ENCODE results near the gene C4orf50. TPM values are rescaled to one million over a fixed set of nuclear protein-coding genes. Genes with fewer than 3 reads are reported as not detected.
"Not testable (repeated sequence)": the region's sequence is repeated elsewhere in the genome, so short reads cannot be mapped to it uniquely, and the experiment has no call there.

Gene C4orf50
- total RNA-seq, 4 donors from 2014 or later, result 0.04 to 0.19 (median 0.04) TPM; not detected in 1

DNA sequence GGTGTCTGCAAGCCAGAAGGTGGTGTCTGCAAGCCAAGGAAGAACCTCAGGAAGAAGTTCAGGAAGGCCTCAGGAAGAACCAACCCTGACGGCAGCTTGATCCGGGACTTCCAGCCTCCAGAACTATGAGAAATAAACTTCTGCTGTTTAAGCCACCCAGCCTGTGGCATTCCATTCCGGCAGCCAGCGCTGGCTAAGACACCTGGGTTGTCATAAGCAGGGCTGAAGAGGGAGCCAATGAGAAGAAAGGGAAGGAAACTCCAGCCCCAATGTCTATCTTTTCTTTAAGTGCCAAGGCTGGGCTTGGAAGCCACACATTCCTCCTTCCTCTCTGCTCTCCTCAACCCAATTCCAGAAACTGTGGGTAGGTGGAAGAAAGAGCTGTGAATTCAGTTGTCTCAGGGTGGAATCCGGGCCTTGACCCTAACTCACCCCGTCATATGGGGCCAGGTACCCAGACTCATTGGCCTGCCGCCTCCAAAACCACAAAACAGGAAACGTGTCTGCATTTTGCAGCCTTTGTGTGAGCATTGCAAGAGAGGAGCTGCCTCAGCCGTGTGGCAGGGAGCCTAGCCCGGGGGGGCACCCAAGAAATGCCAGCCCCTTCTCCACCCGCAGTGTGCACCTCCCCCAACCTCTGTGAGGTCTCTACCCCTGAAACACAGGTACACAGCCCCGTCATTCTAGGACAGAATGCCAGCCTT, 152.2 kb downstream of the C4orf50 start:
- no peak overlapping the region for H3K27ac ChIP-seq
- intact Hi-C loops (cut with DNase I), result no loop called here
- no peak for TF ChIP-seq POLR2A (IDR thresholded peaks at IDR 0.05)
- TF ChIP-seq, protein P1, sequence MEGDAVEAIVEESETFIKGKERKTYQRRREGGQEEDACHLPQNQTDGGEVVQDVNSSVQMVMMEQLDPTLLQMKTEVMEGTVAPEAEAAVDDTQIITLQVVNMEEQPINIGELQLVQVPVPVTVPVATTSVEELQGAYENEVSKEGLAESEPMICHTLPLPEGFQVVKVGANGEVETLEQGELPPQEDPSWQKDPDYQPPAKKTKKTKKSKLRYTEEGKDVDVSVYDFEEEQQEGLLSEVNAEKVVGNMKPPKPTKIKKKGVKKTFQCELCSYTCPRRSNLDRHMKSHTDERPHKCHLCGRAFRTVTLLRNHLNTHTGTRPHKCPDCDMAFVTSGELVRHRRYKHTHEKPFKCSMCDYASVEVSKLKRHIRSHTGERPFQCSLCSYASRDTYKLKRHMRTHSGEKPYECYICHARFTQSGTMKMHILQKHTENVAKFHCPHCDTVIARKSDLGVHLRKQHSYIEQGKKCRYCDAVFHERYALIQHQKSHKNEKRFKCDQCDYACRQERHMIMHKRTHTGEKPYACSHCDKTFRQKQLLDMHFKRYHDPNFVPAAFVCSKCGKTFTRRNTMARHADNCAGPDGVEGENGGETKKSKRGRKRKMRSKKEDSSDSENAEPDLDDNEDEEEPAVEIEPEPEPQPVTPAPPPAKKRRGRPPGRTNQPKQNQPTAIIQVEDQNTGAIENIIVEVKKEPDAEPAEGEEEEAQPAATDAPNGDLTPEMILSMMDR (IDR thresholded peaks at IDR 0.05), result no peak
- WGBS, 2 donors, result 70 to 86% methylated on average over 4 to 6 of the region's 12 CpGs
- H3K36me3 ChIP-seq, result no peaks in the 10 kb centered on the region
- H3K4me3 ChIP-seq, result no peak overlapping the region
- H3K9me3 ChIP-seq, result no peaks in the 10 kb centered on the region
- no peak for DNase-seq
- peaks cover 0 to 11% (median 0%) of the 10 kb centered on the region in 4 donors for H3K27me3 ChIP-seq
- no peaks in the 10 kb centered on the region for H3K4me1 ChIP-seq

DNA sequence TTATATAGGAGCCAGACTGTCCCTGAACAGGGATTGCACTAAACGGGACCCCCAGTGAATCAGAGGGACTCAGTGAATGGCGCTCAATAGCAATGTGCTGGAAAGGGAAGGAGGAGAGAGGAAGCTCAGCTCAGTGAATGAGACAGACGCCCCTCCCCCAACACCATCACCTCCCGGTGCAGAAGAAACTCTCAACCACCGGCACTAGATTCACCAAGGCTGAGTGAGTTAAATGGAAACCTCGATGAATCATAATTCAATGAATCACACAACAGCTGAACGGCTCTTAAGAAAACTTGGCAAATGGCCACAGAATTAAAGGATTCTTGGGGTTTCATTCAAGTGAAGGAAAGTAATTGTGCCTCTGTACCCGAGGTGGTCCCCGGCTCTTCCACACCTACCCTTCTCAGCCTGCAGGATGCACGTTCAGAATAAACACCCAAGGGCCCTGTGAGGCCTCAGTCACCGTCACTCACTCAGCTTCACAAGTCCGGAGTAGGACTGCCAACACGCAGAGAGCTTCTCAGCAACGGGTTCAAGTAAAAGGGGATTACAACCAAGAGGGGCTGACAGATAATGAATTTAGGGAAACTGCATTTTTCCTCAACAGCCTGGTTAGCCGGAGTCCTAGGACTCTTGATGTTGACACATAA, 154.6 kb downstream of the C4orf50 start:
- TF ChIP-seq, protein P1 (IDR thresholded peaks at IDR 0.05), result no peak
- TF ChIP-seq POLR2A (IDR thresholded peaks at IDR 0.05), result no peak
- WGBS, 2 donors, result 26% methylated on average over 14 to 15 of the region's 15 CpGs
- DNase-seq, result no peak
- Histone ChIP-seq H3K27ac (no peak overlapping the region), H3K4me1 (no peaks in the 10 kb centered on the region), H3K4me3 (no peak overlapping the region), H3K27me3 (no peaks in the 10 kb centered on the region), H3K36me3 (no peaks in the 10 kb centered on the region), H3K9me3 (no peaks in the 10 kb centered on the region)
- intact Hi-C loops (cut with DNase I), result no loop called here

DNA sequence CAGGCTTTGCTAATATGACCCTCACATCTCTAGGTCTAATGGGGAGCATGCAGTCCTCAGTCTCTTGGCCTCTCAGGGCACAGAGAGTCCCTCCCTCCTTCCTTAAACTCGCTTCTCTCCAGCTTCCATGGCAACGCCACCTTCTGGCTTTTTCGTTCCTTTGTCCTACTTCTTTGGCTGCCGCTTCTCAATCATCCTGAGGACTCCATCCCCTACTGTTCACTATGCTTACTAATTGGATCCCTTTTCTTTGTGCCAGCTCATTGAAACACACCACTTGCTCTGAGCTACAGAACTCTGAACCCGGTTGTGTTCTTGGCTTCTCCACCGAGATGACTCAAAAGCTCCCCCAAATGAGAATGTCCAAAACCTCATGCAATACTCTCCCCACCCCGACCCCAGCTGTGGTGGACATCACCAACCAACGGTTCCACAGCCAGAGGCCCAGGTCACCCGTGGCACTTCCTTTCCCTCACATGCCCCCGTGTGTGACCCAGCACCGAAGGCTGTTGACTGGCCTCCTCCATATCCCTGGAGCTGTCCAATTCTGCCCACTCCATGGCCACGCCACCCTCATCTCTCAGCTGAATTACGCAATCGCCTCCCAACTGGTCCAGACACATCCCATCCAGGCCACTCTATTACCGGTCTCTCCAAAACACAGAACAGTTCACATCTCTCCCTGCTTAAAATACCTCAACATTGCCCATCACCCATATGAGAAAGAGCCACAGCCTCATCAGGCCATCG, 160.0 kb downstream of the C4orf50 start:
- no peak for DNase-seq
- Histone ChIP-seq H3K27me3 (no peaks in the 10 kb centered on the region), H3K27ac (no peak overlapping the region), H3K36me3 (no peaks in the 10 kb centered on the region), H3K4me1 (no peaks in the 10 kb centered on the region), H3K9me3 (no peaks in the 10 kb centered on the region), H3K4me3 (no peak overlapping the region)
- TF ChIP-seq, protein P1 (IDR thresholded peaks at IDR 0.05), result no peak
- no peak for TF ChIP-seq POLR2A (IDR thresholded peaks at IDR 0.05)
- intact Hi-C loops (cut with DNase I), result no loop called here
- 78 to 89% methylated on average over 16 of the region's 16 CpGs for WGBS, 2 donors

DNA sequence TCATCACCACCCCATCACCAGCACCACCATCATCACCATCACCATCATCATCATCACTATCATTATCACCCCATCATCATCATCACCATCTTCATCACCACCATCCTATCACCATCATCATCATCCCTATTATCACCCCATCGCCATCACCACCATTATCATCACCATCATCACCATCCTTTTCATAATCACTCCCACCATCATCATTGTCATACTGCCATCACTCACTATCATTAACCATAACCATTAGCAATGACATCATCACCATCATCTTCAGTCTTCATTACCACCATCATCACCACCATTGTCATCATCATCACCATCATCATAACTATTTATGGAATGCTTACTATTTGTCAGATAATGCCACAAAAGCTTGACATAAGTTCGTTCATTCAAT, 161.0 kb downstream of the C4orf50 start:
- H3K36me3 ChIP-seq, result no peaks in the 10 kb centered on the region
- intact Hi-C loops (cut with DNase I), result no loop called here
- TF ChIP-seq POLR2A (IDR thresholded peaks at IDR 0.05), result no peak
- TF ChIP-seq, protein P1 (IDR thresholded peaks at IDR 0.05), result no peak
- H3K4me3 ChIP-seq, result no peak overlapping the region
- no peak overlapping the region for H3K27ac ChIP-seq
- H3K9me3 ChIP-seq, result no peaks in the 10 kb centered on the region
- DNase-seq, result no peak
- WGBS, 2 donors, result 69 to 82% methylated on average over 2 of the region's 2 CpGs
- H3K4me1 ChIP-seq, result no peaks in the 10 kb centered on the region
- H3K27me3 ChIP-seq, result no peaks in the 10 kb centered on the region

DNA sequence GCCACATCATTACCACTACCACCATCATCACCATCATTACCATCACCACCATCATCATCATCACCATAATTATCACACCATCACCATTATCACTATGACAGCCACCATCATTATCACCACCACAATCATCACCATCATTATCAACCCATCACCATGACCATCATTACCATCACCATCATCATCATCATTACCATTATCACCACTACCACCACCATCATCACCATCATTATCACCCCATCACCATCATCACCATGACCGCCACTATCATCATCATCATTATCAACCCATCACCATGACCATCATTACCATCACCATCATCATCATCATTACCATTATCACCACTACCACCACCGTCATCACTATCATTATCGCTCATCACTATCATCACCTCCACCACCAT, 161.9 kb downstream of the C4orf50 start:
- H3K4me1 ChIP-seq; H3K27me3 ChIP-seq; H3K4me3 ChIP-seq; intact Hi-C loops (cut with DNase I); DNase-seq; H3K27ac ChIP-seq; H3K9me3 ChIP-seq; H3K36me3 ChIP-seq: not testable (repeated sequence)
- 90 to 96% methylated on average over 3 of the region's 3 CpGs for WGBS, 2 donors
